ENCODE results near the gene NR1D2. TPM values are rescaled to one million over a fixed set of nuclear protein-coding genes. Genes with fewer than 3 reads are reported as not detected.

Gene NR1D2
- total RNA-seq, 1 experiment from 2014 or later, result 9.5 TPM

DNA sequence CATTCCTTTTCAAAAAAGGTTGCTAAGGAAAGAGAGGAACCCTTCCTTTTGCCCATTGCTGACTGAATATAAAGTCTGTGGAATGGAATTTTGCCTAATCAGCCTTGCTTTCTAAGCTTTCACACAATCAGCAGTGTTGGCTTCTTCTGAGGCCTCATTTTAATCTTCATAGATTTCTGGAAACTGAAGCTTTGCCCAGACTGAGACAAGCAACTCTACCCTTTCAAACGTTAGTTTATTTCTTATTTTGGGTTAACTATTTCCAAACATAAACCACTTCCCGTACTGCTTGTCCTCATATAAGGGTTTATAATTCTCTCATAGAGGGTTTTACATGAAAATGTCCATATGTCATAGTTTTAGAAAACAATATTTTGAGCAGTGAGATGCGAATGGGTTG is 82.9 kb downstream of the NR1D2 start:
- in situ Hi-C loops (cut with HindIII; ENCODE audit: low pct_unique_long_range_greater_than_20kb, low sequenced_read_pairs), result no loop called here
- intact Hi-C loops (cut with micrococcal nuclease; ENCODE audit: unreplicated experiment), result no loop called here
- H3K9me3 ChIP-seq (ENCODE audit: control insufficient read depth, insufficient read depth, low read depth, low read length), result no peaks in the 10 kb centered on the region
- CTCF ChIA-PET, result no interaction called here
- H3K4me3 ChIP-seq (ENCODE audit: low read depth in 2 of 2, low read length in 2 of 2), result no peak overlapping the region
- TF ChIP-seq, protein P1, sequence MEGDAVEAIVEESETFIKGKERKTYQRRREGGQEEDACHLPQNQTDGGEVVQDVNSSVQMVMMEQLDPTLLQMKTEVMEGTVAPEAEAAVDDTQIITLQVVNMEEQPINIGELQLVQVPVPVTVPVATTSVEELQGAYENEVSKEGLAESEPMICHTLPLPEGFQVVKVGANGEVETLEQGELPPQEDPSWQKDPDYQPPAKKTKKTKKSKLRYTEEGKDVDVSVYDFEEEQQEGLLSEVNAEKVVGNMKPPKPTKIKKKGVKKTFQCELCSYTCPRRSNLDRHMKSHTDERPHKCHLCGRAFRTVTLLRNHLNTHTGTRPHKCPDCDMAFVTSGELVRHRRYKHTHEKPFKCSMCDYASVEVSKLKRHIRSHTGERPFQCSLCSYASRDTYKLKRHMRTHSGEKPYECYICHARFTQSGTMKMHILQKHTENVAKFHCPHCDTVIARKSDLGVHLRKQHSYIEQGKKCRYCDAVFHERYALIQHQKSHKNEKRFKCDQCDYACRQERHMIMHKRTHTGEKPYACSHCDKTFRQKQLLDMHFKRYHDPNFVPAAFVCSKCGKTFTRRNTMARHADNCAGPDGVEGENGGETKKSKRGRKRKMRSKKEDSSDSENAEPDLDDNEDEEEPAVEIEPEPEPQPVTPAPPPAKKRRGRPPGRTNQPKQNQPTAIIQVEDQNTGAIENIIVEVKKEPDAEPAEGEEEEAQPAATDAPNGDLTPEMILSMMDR (IDR thresholded peaks at IDR 0.05), result no peak
- TF ChIP-seq, protein P2, sequence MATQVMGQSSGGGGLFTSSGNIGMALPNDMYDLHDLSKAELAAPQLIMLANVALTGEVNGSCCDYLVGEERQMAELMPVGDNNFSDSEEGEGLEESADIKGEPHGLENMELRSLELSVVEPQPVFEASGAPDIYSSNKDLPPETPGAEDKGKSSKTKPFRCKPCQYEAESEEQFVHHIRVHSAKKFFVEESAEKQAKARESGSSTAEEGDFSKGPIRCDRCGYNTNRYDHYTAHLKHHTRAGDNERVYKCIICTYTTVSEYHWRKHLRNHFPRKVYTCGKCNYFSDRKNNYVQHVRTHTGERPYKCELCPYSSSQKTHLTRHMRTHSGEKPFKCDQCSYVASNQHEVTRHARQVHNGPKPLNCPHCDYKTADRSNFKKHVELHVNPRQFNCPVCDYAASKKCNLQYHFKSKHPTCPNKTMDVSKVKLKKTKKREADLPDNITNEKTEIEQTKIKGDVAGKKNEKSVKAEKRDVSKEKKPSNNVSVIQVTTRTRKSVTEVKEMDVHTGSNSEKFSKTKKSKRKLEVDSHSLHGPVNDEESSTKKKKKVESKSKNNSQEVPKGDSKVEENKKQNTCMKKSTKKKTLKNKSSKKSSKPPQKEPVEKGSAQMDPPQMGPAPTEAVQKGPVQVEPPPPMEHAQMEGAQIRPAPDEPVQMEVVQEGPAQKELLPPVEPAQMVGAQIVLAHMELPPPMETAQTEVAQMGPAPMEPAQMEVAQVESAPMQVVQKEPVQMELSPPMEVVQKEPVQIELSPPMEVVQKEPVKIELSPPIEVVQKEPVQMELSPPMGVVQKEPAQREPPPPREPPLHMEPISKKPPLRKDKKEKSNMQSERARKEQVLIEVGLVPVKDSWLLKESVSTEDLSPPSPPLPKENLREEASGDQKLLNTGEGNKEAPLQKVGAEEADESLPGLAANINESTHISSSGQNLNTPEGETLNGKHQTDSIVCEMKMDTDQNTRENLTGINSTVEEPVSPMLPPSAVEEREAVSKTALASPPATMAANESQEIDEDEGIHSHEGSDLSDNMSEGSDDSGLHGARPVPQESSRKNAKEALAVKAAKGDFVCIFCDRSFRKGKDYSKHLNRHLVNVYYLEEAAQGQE (IDR thresholded peaks at IDR 0.05; ENCODE audit: insufficient read depth in 1 of 2, low read depth in 2 of 2, low read length in 1 of 2), result no peak
- no peak for TF ChIP-seq POLR2AphosphoS5 (IDR thresholded peaks at IDR 0.05; ENCODE audit: low read depth, low read length)
- TF ChIP-seq TCF7L2 (IDR thresholded peaks at IDR 0.05; ENCODE audit: low read depth, low read length), result no peak
- TF ChIP-seq SIN3A (IDR thresholded peaks at IDR 0.05; ENCODE audit: borderline replicate concordance, insufficient read depth, low read depth, low read length), result no peak
- POLR2A ChIA-PET, result interaction anchor here (0.6 kb wide), 1 partner anchor 551 kb away, joined by 5 read pairs; no protein-coding TSS in a partner anchor
- no TSS peak for BruUV-seq (replicated peaks)
- ATAC-seq, result no peak
- no peaks in the 10 kb centered on the region; the same call in 1 of the 2 replicates for H3K27me3 ChIP-seq (ENCODE audit: control insufficient read depth, insufficient read depth, low read length)
- H3K27ac ChIP-seq (ENCODE audit: low read length), result no peak overlapping the region
- no peaks in the 10 kb centered on the region for H3K4me1 ChIP-seq (ENCODE audit: control insufficient read depth, insufficient read depth, low read length)
- no peak for DNase-seq (ENCODE audit: low read depth, low spot score)
- no peaks in the 10 kb centered on the region for H3K36me3 ChIP-seq (ENCODE audit: control insufficient read depth, insufficient read depth, low read length)

Other genes with a start within 250 kb of the NR1D2 start
- 127 TPM for gene UBE2E1, start 139.3 kb upstream of the NR1D2 start, total RNA-seq (2021; ENCODE audit: unreplicated experiment)
- 8.9 TPM for gene NKIRAS1, start 28.3 kb upstream of the NR1D2 start, total RNA-seq (2021; ENCODE audit: unreplicated experiment)
- 864 TPM for gene RPL15, start 28.2 kb upstream of the NR1D2 start, total RNA-seq (2021; ENCODE audit: unreplicated experiment)